GM06990 (cell line): ENCODE measurements around the gene TAF6.

Experiments
- DNase-seq: peaks from one replicate; pipeline ENCODE4 v3.0.0-alpha.2; 2011; ENCODE audit not compliant: insufficient read length; ENCODE audit errors: extremely low read depth
- H3K27me3 ChIP-seq: replicated peaks from 2 replicates; pipeline ENCODE4 v1.6.0; 2011; ENCODE audit warnings: low read length; ENCODE audit not compliant: control insufficient read depth, insufficient read depth
- H3K36me3 ChIP-seq: 2 replicates; pipeline ENCODE4 v1.5.1; 2011; ENCODE audit warnings: low read length; ENCODE audit not compliant: control insufficient read depth, insufficient read depth
- H3K4me3 ChIP-seq: replicated peaks from 2 replicates; pipeline ENCODE4 v1.5.1; 2011; ENCODE audit warnings: low read depth, mild to moderate bottlenecking, control low read depth, low read length
- CTCF ChIP-seq: IDR thresholded peaks from 2 replicates; pipeline ENCODE4 v1.5.1; 2011; ENCODE audit warnings: low read length, control low read depth, mild to moderate bottlenecking, inconsistent platforms; ENCODE audit not compliant: insufficient read depth, poor library complexity, severe bottlenecking

Gene TAF6

GRCh38 chr7:100119072-100119969, at the start of gene TAF6, which contains the start of gene CNPY4:
Gene TAF6, minus strand, starts transcription at chr7:100119358. Its CDS starts 5,149 bp downstream, at chr7:100114209.
Gene CNPY4, plus strand, starts transcription at chr7:100119634. Its CDS starts 111 bp downstream, at chr7:100119745.
- no peak for TF ChIP-seq CTCF
- Histone ChIP-seq H3K27me3 (no peaks in the 10 kb centered on the region), H3K4me3 (peak within 1 kb of the TSS; percentile 92), H3K36me3 (no peaks in the 10 kb centered on the region; the same call in 1 of the 2 replicates)
- peak; percentile 90 for DNase-seq

DNA sequence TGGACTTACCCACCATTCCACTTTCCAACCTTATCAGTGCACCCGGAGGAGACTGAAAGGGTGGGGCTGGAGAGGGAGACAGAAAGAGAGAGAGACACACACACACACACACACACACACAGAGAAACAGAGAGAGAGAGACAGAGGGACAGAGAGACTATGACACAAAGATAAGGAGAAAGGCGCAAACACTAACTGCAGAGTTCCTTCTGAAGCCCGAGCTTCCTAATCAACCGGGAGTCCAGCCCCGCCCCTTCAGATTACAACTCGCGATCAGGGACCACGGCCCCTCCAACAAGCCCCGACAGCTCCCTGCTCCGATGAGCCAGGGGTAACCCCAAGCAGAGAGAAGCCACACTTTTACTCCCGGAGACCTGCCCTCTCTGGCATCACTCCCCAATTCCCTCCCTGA, 48.8 kb upstream of the TAF6 start:
- no peak for DNase-seq
- peaks cover 1% of the 10 kb centered on the region for H3K27me3 ChIP-seq
- peak overlapping the region; percentile 32 for H3K4me3 ChIP-seq
- H3K36me3 ChIP-seq: no peaks in the 10 kb centered on the region
- no peak for TF ChIP-seq CTCF

- H3K27me3 ChIP-seq: peaks cover 1% of the 10 kb centered on the region
- H3K36me3 ChIP-seq: no peaks in the 10 kb centered on the region
- no peak overlapping the region for H3K4me3 ChIP-seq
- DNase-seq: no peak
- no peak for TF ChIP-seq CTCF
Observed at GRCh38 chr7:100166970-100167911, 48.1 kb upstream of the TAF6 start.

- H3K27me3 ChIP-seq: peaks cover 1% of the 10 kb centered on the region
- DNase-seq: no peak
Observed at GRCh38 chr7:100166317-100166940, 47.3 kb upstream of the TAF6 start.

More at GRCh38 chr7:100166317-100166940, 47.3 kb upstream of the TAF6 start:
- no peak for TF ChIP-seq CTCF
- Histone ChIP-seq H3K4me3 (no peak overlapping the region), H3K36me3 (no peaks in the 10 kb centered on the region)
